Transverse colon (tissue), 4 donors: Measurements from ENCODE around the gene VSTM5. TPM values are rescaled to one million over a fixed set of nuclear protein-coding genes. Genes with fewer than 3 reads are reported as not detected.
A peak's percentile ranks its signal among the peaks of the same experiment; 100 is the strongest.

ENCODE experiments used
- DNase-seq: peaks from one replicate; pipeline ENCODE4 v3.0.0-alpha.2; 2019
- H3K27ac ChIP-seq, 4 donors: fragments of 200-600 bp; sonication (generic); 2 replicates each; pipeline ENCODE4 v1.5.1; 2016 to 2018; ENCODE audit warnings: inconsistent platforms in 4 of 4
- H3K27me3 ChIP-seq: fragments of 200-600 bp; sonication (generic); 2 replicates; pipeline ENCODE4 v1.5.1; 2017; ENCODE audit warnings: inconsistent platforms
- H3K36me3 ChIP-seq, 4 donors: fragments of 200-600 bp; sonication (generic); 2 replicates each; pipeline ENCODE4 v1.5.1; 2017 to 2019; ENCODE audit warnings: inconsistent platforms in 4 of 4
- H3K4me1 ChIP-seq, 4 donors: fragments of 200-600 bp; sonication (generic); 2 replicates each; pipeline ENCODE4 v1.5.1; 2017 to 2020; ENCODE audit warnings: inconsistent platforms in 4 of 4
- H3K4me3 ChIP-seq, 4 donors: fragments of 200-600 bp; sonication (generic); 1 replicate in 1 of 4; 2 replicates in 3 of 4; pipeline versions ENCODE4 v1.5.1 to v1.6.1; 2017 to 2019; ENCODE audit warnings: inconsistent platforms in 4 of 4
- H3K9me3 ChIP-seq, 2 donors: fragments of 200-600 bp; sonication (generic); 2 replicates each; pipeline ENCODE4 v1.5.1; 2017 to 2019; ENCODE audit warnings: inconsistent platforms in 2 of 2
- EP300 ChIP-seq: sonication (generic); formaldehyde crosslinking; IDR thresholded peaks from one replicate; pipeline ENCODE4 v1.6.1; 2017; ENCODE audit warnings: antibody characterized with exemption, low read depth
- POLR2A ChIP-seq: fragments of 450-650 bp; IDR thresholded peaks from one replicate; pipeline ENCODE4 v1.6.1; 2016; ENCODE audit warnings: antibody characterized with exemption, mild to moderate bottlenecking, moderate library complexity
- POLR2AphosphoS5 ChIP-seq, 3 donors: sonication (generic); formaldehyde crosslinking; IDR thresholded peaks; one replicate each; pipeline ENCODE4 v1.6.1; 2016; ENCODE audit warnings: antibody characterized with exemption in 3 of 3
- WGBS, 2 donors: methylation state at CpG; one replicate each; pipeline ENCODE4 v1.1.5; 2018; ENCODE audit warnings: low coverage in 1 of 2; 5-methylcytosine and 5-hydroxymethylcytosine counted together
- in situ Hi-C, 4 donors: fragments of 200-750 bp; cut with MboI; loops; one replicate each; pipeline versions ENCODE4 v1.15.0 to v1.15.1; 2017; ENCODE audit warnings: low sequenced_read_pairs in 3 of 4, low pct_ligation_motif_present in 1 of 4, low pct_unique_long_range_greater_than_20kb in 1 of 4
- intact Hi-C: fragments of 100-400 bp; cut with DNase I; formaldehyde crosslinking; loops from one replicate; pipeline ENCODE4 v1.15.1; 2023; ENCODE audit warnings: low total_unique reads
- total RNA-seq, 4 donors: library from RNA; depleted of rRNA; stranded (reverse); fragments of >200 nt; gene quantifications; one replicate each; pipeline ENCODE4 v1.1.0, GENCODE V29; 2016
- TF ChIP-seq, protein P1 (sequence below), 5 experiments: fragments of 200-600 bp in 3 of 5; fragments of 450-650 bp in 2 of 5; sonication (generic) in 3 of 5; IDR thresholded peaks; 1 replicate in 2 of 5; 2 replicates in 3 of 5; pipeline ENCODE4 v1.5.1; 2016 to 2017; ENCODE audit warnings: antibody characterized with exemption in 5 of 5, inconsistent platforms in 3 of 5, mild to moderate bottlenecking in 2 of 5, moderate library complexity in 1 of 5

The VSTM5 gene
- total RNA-seq, 4 donors from 2014 or later: 0.96 to 3.4 (median 1.1) TPM; not detected in 1

DNA sequence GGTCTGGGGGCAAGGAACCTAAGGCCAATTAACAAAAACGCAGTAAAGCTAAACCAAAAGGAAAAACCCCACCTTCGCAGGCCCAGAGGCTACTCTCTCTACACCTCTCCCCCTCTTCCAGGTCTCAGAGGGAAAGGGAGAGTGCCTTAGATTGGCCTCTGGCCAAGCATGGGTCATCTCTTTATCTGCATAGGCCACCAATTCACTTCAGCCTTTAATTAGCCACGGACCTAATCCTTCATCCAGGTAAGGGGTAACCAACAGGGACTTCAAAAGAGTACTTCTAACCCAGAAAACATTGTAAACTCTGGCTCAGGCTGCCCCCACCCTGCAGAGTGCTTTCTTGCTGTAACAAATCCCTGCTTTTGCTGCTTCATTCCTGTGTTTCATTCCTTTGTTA, 9.4 kb downstream of the VSTM5 start:
- WGBS, 2 donors: 59 to 75% methylated on average over 2 to 3 of the region's 3 CpGs
- no peaks in the 10 kb centered on the region for H3K27me3 ChIP-seq
- H3K9me3 ChIP-seq: no peaks in the 10 kb centered on the region
- intact Hi-C loops (no loop called here), in situ Hi-C loops (no loop called here)
- no peaks in the 10 kb centered on the region for H3K36me3 ChIP-seq
- no peak overlapping the region for H3K27ac ChIP-seq
- no peak for TF ChIP-seq POLR2AphosphoS5 (IDR thresholded peaks at IDR 0.05)
- TF ChIP-seq, protein P1, sequence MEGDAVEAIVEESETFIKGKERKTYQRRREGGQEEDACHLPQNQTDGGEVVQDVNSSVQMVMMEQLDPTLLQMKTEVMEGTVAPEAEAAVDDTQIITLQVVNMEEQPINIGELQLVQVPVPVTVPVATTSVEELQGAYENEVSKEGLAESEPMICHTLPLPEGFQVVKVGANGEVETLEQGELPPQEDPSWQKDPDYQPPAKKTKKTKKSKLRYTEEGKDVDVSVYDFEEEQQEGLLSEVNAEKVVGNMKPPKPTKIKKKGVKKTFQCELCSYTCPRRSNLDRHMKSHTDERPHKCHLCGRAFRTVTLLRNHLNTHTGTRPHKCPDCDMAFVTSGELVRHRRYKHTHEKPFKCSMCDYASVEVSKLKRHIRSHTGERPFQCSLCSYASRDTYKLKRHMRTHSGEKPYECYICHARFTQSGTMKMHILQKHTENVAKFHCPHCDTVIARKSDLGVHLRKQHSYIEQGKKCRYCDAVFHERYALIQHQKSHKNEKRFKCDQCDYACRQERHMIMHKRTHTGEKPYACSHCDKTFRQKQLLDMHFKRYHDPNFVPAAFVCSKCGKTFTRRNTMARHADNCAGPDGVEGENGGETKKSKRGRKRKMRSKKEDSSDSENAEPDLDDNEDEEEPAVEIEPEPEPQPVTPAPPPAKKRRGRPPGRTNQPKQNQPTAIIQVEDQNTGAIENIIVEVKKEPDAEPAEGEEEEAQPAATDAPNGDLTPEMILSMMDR (IDR thresholded peaks at IDR 0.05): no peak
- no peak for TF ChIP-seq POLR2A
- no peak for TF ChIP-seq EP300
- H3K4me3 ChIP-seq: no peak overlapping the region
- DNase-seq: no peak
- no peaks in the 10 kb centered on the region for H3K4me1 ChIP-seq

DNA sequence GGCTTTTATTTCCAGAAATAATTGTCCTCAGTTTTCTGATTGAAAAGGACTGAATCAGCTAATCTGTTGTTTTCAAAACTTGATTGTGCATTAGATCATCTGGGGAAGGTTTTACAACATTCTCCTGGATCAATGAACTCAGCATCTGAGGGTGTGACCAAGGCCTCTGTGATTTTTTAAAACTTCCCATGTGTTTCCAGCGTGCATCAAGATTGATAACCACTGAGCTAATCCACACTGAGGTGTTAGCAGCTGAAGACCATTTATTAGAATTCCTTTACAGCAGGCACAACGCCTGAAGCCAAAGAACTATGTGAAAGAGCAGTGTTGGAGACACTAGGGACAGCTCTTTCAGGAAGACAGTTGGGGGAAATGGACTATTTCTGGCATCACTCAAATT, 10.2 kb downstream of the VSTM5 start:
- intact Hi-C loops: no loop called here
- no peaks in the 10 kb centered on the region for H3K27me3 ChIP-seq
- 36 to 40% methylated on average over 1 to 2 of the region's 2 CpGs for WGBS, 2 donors

DNA sequence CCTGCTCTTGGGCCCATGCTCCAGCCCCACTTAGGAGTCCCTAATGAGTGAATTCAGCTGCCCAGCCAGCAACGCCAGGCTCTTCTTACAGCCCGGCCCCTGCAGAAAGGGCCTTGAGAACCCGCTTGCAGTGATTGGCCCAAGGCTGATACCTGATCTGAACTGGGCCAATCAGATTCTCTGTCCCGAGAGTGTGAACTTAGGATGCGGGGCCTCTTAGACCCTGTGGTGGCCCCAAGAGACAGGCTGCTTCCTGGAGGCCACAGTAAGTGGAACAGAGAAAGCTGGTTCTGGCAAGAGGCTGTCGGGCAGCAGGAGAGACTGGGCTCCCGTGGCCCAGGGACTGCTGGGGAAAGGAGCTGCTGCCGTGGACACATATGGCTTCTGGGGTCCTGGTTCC, 11.5 kb downstream of the VSTM5 start:
- H3K27me3 ChIP-seq: no peaks in the 10 kb centered on the region
- no peak for TF ChIP-seq POLR2AphosphoS5 (IDR thresholded peaks at IDR 0.05)
- no peak for TF ChIP-seq POLR2A
- no peak for TF ChIP-seq EP300
- TF ChIP-seq, protein P1 (IDR thresholded peaks at IDR 0.05): no peak
- WGBS, 2 donors: 82% methylated on average over 8 of the region's 8 CpGs; no CpG with 5 or more reads in 1 of the 2 donors
- H3K4me1 ChIP-seq: no peaks in the 10 kb centered on the region
- no peak overlapping the region for H3K27ac ChIP-seq
- no peaks in the 10 kb centered on the region for H3K36me3 ChIP-seq
- in situ Hi-C loops (no loop called here), intact Hi-C loops (no loop called here)
- no peak overlapping the region for H3K4me3 ChIP-seq
- H3K9me3 ChIP-seq: no peaks in the 10 kb centered on the region
- DNase-seq: no peak

More for the DNA sequence above, 10.2 kb downstream of the VSTM5 start:
- H3K36me3 ChIP-seq: no peaks in the 10 kb centered on the region
- TF ChIP-seq POLR2A (no peak), POLR2AphosphoS5 (IDR thresholded peaks at IDR 0.05) (no peak), EP300 (no peak)
- TF ChIP-seq, protein P1 (IDR thresholded peaks at IDR 0.05): no peak
- H3K4me3 ChIP-seq: no peak overlapping the region
- H3K4me1 ChIP-seq: no peaks in the 10 kb centered on the region
- no peaks in the 10 kb centered on the region for H3K9me3 ChIP-seq
- in situ Hi-C loops: no loop called here
- H3K27ac ChIP-seq: no peak overlapping the region
- DNase-seq: no peak

DNA sequence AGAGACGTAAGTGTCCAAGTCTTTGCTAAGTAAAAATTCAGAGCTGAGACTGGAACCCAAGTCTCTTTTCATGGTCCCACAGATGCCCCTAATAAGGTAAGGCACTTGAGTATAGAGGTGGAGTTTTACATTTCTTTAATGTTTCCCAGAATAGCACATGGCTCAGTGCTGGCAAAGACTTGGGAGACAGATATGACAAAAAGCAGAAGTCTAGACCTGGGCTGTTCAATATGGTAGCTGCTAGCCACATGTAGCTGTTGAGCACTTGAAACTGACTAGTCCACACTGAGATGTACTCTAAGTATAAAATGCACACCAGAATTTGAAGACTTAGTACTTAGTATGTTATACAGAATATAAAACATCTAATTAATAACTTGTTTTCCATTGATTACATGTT, 17.6 kb downstream of the VSTM5 start:
- DNase-seq: no peak
- Histone ChIP-seq H3K36me3 (no peaks in the 10 kb centered on the region), H3K9me3 (no peaks in the 10 kb centered on the region), H3K4me1 (peaks cover 0 to 9% (median 2%) of the 10 kb centered on the region in 4 donors), H3K4me3 (no peak overlapping the region), H3K27me3 (no peaks in the 10 kb centered on the region), H3K27ac (peak overlapping the region in 1 of 4 donors; percentile 7)
- no peak for TF ChIP-seq EP300
- TF ChIP-seq POLR2AphosphoS5 (IDR thresholded peaks at IDR 0.05): no peak
- TF ChIP-seq POLR2A: no peak
- TF ChIP-seq, protein P1 (IDR thresholded peaks at IDR 0.05): no peak
- intact Hi-C loops: no loop called here
- in situ Hi-C loops: no loop called here
- 75% methylated on average over 1 of the region's 1 CpG; no CpG with 5 or more reads in 1 of the 2 donors for WGBS, 2 donors
